GM12892 (cell line): Measurements from ENCODE around the gene LRRFIP1.

ENCODE experiments used
- POLR2A ChIP-seq: IDR thresholded peaks from 2 replicates; pipeline ENCODE4 v1.6.1; 2011; ENCODE audit warnings: low read depth, low read length, control low read depth
- TAF1 ChIP-seq: IDR thresholded peaks from 2 replicates; pipeline ENCODE4 v1.6.1; 2011; ENCODE audit warnings: low read depth, mild to moderate bottlenecking, control low read depth, low read length, borderline replicate concordance

GRCh38 chr2:237712477-237713377 is 85.3 kb downstream of the LRRFIP1 start:
- no peak for TF ChIP-seq POLR2A
- TF ChIP-seq TAF1: no peak
